ENCODE measurements around the gene PPIF.

Gene PPIF

DNA sequence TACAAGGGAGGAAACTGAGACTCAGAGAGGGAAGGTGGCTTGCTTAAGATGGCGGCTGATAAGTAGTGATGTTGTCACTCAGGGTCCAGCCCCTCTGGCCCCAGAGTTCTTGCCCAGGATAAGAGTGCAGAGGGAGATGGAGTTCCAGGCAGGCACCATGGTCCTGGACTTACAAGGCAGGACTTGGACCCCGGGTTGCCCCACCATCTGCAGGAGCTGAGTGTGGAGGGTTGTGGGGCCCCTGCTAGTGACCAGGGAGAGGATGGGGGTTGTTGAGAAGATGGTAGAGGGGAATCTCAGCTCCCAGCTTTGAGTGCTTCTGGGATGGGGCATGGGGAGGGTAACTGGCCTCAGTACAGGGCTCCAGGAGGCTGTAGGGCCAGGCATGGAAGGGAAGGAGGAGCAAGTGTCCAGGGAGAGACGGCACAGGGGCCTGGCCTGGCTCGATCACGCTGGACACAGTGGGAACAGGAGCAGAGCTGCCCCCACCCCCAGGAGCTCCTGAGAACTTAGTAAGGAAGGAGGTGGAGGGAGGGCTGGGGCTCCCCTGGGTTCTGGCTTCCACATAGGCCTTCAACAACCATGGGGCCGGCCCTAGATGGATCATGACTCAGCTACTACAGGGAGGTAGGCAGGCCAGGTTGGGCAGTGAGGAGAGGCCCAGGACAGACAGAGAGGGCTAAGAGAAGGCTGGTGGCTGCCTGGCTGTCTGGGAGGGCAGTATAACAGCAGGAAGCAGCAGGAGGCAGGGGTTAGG is 28.2 kb downstream of the PPIF start:
- no peak for DNase-seq

DNA sequence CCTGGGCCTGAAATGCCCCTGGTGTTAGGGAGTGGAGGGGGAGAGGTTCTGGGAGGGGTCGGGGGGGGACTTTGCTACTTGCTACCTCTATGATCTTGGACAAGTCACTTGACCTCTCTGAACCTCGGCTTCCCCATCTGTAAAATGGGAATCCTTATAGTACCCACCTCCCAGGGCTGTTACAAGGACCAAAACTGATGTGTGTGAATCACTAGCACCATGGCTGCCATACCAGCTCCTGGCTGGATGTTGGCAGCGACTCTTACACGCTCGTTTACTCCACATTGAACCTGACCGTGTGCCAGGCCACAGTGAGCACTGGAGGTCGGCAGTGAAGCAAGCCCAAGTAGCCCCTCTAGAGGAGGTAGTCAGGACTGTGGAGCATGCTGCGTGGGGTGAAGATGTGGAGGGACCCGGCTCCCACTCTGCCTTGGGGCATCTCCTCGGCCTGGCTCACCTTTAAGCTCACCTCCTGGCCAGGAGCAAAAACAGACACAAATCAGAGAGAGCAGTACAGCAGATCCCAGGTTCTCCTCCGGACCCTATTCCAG is 28.9 kb downstream of the PPIF start:
- DNase-seq: no peak

DNA sequence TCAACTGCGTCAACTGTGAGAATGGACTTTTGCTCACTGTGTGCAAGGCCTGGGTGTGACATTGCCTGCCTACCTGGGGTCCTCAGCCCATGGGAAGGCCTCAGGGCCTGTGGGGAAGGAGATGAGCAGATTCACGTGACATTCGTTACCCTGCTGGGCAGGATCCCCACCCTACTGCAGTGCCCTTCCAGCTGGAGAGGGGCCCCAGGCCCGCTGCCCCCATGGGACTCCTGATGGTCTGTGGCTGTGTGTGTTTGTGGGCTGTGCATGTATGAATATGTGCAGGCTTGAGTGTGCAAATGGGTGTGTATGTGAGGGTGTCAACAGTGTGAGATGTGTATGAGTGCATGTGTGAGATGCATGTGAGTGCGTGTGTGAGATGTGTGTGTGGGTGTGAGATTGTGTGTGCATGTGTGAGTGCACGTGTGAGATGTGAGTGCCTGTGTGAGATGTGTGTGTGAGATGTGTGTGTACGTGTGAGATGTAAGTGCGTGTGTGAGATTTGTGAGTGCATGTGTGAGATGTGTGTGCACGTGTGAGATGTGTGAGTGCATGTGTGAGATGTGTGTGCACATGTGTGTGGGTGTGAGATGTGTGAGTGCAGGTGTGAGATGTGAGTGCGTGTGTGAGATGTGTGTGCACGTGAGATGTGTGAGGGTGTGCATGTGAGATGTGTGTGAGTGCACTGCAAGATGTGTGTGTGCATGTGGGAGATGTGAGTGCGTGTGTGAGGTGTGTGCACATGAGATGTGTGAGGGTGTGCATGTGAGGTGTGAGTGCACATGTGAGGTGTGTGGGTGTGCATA is 29.7 kb downstream of the PPIF start:
- DNase-seq: no peak

DNA sequence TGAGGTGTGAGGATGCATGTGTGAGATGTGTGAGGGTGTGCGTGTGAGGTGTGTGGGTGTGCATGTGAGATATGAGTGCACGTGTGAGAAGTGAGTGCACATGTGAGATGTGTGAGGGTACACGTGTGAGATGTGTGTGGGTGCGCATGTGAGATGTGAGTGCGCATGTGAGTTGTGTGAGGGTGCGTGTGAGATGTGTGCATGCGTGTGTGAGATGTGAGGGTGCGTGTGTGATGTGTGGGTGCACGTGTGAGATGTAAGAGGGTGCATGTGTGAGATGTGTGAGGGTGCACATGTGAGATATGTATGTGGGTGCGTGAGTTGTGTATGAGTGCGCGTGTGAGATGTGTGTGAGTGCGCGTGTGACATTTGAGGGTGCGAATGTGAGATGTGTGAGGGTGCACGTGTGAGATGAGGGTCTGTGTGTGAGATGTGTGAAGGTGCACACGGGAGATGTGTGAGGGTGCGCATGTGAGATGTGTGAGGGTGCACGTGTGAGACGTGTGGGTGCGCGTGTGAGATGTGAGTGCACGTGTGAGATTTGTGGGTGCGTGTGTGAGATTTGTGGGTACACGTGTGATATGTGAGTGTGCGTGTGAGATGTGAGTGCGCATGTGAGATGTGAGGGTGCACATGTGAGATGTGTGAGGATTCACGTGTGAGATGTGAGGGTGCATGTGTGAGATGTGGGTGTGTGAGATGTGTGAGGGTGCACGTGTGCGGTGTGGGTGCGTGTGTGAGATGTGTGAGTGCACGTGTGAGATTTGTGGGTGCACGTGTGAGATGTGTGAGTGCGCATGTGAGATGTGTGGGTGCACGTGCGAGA is 30.5 kb downstream of the PPIF start:
- DNase-seq: no peak

DNA sequence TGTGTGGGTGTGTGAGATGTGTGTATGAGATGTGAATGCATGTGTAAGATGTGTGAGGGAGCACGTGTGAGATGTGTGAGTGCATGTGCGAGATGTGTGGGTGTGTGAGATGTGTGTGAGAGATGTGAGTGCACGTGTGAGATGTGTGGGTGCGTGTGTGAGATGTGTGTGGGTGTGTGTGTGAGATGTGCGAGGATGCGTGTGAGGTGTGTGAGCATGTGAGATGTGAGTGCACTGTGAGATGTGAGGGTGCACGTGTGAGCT is 31.0 kb downstream of the PPIF start:
- no peak for DNase-seq

- DNase-seq: no peak
These were observed 31.6 kb downstream of the PPIF start for GRCh38 chr10:79378647-79379511.

GRCh38 chr10:79379512-79380124 is 32.3 kb downstream of the PPIF start:
- DNase-seq: no peak

- DNase-seq: no peak
These were observed 33.1 kb downstream of the PPIF start for GRCh38 chr10:79380125-79380945.

- no peak for DNase-seq
These were observed 33.9 kb downstream of the PPIF start for GRCh38 chr10:79380946-79381721.

DNA sequence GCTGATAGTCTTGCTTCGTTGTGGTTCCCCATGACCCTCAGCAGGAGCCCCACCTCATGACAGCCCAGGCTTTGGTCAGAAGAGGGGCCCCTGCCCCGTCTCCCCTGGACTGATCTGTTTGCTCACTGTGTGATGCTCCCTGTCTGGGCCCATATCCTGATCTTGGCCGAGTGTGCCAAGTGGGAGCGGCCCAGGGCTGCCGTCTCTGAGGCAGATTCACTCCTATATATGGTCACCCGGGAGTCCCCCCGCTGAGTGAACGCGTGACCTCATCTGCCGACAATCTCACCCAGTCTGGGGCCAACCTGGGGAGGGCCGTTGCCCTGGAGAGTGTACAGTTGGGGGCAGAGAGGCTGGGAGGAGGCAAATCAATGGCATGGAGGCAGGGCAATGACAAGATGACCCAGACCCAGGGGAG is 34.5 kb downstream of the PPIF start:
- no peak for DNase-seq

GRCh38 chr10:79382491-79382941 is 35.2 kb downstream of the PPIF start:
- no peak for DNase-seq

- no peak for DNase-seq
These were observed 36.8 kb downstream of the PPIF start for GRCh38 chr10:79383974-79384606.

DNA sequence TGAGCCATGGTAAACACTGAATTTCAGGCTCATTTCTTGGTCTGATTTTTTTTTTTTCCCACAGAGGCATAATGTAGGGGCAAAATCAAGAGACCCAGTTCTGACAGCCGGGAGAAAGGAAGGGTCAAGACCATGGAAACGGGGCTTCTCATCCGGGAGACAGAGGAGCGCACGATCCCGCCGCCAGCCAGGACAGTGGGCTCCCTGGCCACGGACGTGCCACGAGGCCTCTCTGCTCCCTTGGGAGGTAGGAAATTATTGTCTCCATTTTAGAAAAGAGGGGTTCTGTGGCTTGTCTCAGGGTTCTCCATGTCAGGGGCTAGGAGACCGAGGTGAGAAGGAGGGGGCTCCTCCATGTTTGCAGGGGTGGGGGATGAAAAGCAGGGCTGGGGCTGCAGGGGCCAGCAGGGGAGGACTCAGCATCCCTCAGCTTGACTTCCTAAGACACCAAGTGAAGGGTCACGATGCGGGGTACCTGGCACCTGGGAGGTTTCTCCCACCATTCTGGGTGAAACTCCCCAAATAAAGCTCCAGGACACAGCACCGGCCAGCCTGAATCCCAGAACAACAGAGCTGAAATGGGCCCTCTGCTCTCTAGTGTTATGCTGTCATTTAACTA is 37.6 kb downstream of the PPIF start:
- no peak for DNase-seq

DNA sequence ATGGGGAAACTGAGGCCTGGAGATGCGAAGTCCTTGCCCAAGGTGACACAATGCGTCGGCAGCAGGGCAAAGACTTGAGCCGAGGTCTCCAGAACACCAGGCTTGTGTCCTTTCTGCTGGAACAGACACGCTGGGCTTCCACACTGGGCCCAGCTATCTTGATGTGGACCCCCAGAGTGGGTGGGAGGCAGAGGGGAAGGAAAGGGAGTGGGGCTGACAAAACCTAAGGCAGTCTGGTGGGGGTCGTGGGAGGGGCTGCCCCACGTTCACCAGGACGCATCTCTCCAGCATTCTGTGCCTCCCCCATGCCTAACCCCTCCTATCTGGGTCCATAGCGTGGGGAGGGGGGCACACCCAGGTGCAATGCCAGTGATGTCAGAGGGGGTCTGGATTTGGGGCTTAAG is 38.1 kb downstream of the PPIF start:
- no peak for DNase-seq

- DNase-seq: no peak
These were observed 38.7 kb downstream of the PPIF start for GRCh38 chr10:79385804-79386531.

GRCh38 chr10:79386637-79387465 is 39.6 kb downstream of the PPIF start:
- DNase-seq: no peak

- no peak for DNase-seq
These were observed 40.3 kb downstream of the PPIF start for GRCh38 chr10:79387466-79387973.
